ENCODE results near the gene MRGPRD.
A peak's percentile ranks its signal among the peaks of the same experiment; 100 is the strongest.

Gene MRGPRD

GRCh38 chr11:68980776-68981065 is at the start of gene MRGPRD:
MRGPRD (minus strand) TSS chr11:68980986; CDS start chr11:68980986, 0 bp downstream.
- no peak within 1 kb of the TSS for H3K4me3 ChIP-seq (ENCODE audit: low read depth, low read length)
- ChIA-PET POLR2A (no interaction called here), CTCF (interaction anchor here (1.6 kb wide), 1 partner anchor 21 kb away, joined by 5 read pairs; no protein-coding TSS in a partner anchor)
- no peak for TF ChIP-seq CTCF (IDR thresholded peaks at IDR 0.05; ENCODE audit: insufficient read depth, low read length, missing control alignments)
- no peak for DNase-seq (ENCODE audit: low read depth, low spot score)

- CTCF ChIA-PET, result interaction anchor here (0.9 to 2.0 kb wide), 5 partner anchors 11 to 17 kb away, joined by 3 to 13 read pairs (median 3); partner anchors contain the start of gene MRGPRF
- TF ChIP-seq CTCF (IDR thresholded peaks at IDR 0.05; ENCODE audit: insufficient read depth, low read length, missing control alignments), result no peak
- POLR2A ChIA-PET, result no interaction called here
Observed at GRCh38 chr11:69030301-69030700, 49.5 kb upstream of the MRGPRD start.

GRCh38 chr11:69027704-69028372 is 47.1 kb upstream of the MRGPRD start:
- ChIA-PET POLR2A (no interaction called here), CTCF (interaction anchor here (1.0 to 1.9 kb wide), 4 partner anchors 8 to 18 kb away, joined by 4 to 7 read pairs (median 6); no protein-coding TSS in a partner anchor)
- no peak for DNase-seq (ENCODE audit: low read depth, low spot score)
- no peak for TF ChIP-seq CTCF (IDR thresholded peaks at IDR 0.05; ENCODE audit: insufficient read depth, low read length, missing control alignments)
- H3K4me3 ChIP-seq (ENCODE audit: low read depth, low read length), result no peak overlapping the region

More at GRCh38 chr11:69030301-69030700, 49.5 kb upstream of the MRGPRD start:
- DNase-seq (ENCODE audit: low read depth, low spot score), result no peak
- no peak overlapping the region for H3K4me3 ChIP-seq (ENCODE audit: low read depth, low read length)

- ChIA-PET CTCF (no interaction called here), POLR2A (no interaction called here)
- TF ChIP-seq CTCF (IDR thresholded peaks at IDR 0.05; ENCODE audit: insufficient read depth, low read length, missing control alignments), result no peak
- no peak overlapping the region for H3K4me3 ChIP-seq (ENCODE audit: low read depth, low read length)
- no peak for DNase-seq (ENCODE audit: low read depth, low spot score)
Observed at GRCh38 chr11:69024509-69024908, 43.7 kb upstream of the MRGPRD start.

GRCh38 chr11:69022260-69022659 is 41.5 kb upstream of the MRGPRD start:
- POLR2A ChIA-PET, result interaction anchor here (0.7 kb wide), 1 partner anchor 9 kb away, joined by 4 read pairs; the partner anchor contains the start of gene MRGPRF
- TF ChIP-seq CTCF (IDR thresholded peaks at IDR 0.05; ENCODE audit: insufficient read depth, low read length, missing control alignments), result no peak
- no peak overlapping the region for H3K4me3 ChIP-seq (ENCODE audit: low read depth, low read length)
- DNase-seq (ENCODE audit: low read depth, low spot score), result no peak
- CTCF ChIA-PET, result interaction anchor here (0.6 to 2.3 kb wide), 5 partner anchors 8 to 110 kb away, joined by 3 to 9 read pairs (median 4); partner anchors contain the start of gene MRGPRF

GRCh38 chr11:69018924-69019323 is 38.1 kb upstream of the MRGPRD start:
- no peak overlapping the region for H3K4me3 ChIP-seq (ENCODE audit: low read depth, low read length)
- peak; percentile 34 for DNase-seq (ENCODE audit: low read depth, low spot score)
- peak; percentile 13 for TF ChIP-seq CTCF (IDR thresholded peaks at IDR 0.05; ENCODE audit: insufficient read depth, low read length, missing control alignments)
- ChIA-PET POLR2A (interaction anchor here (0.7 kb wide), 1 partner anchor 8 kb away, joined by 3 read pairs; no protein-coding TSS in a partner anchor), CTCF (interaction anchor here (0.9 to 1.5 kb wide), 2 partner anchors 12 to 17 kb away, joined by 3 read pairs; no protein-coding TSS in a partner anchor)

Measured in AG04449 (cell line).